GM18951 (cell line): ENCODE results near the gene UTP14A.

Experiments
- POLR2A ChIP-seq: IDR thresholded peaks from 4 replicates; pipeline ENCODE4 v1.6.1; 2011; ENCODE audit warnings: mild to moderate bottlenecking; ENCODE audit not compliant: insufficient read length, insufficient read depth; ENCODE audit errors: extremely low read depth
- in situ Hi-C: fragments of 300-500 bp; cut with MboI; formaldehyde crosslinking; loops from one replicate; pipeline ENCODE4 v1.12.0; 2022; ENCODE audit warnings: low sequenced_read_pairs, mixed read lengths, inconsistent platforms; ENCODE audit not compliant: unreplicated experiment

UTP14A gene

DNA sequence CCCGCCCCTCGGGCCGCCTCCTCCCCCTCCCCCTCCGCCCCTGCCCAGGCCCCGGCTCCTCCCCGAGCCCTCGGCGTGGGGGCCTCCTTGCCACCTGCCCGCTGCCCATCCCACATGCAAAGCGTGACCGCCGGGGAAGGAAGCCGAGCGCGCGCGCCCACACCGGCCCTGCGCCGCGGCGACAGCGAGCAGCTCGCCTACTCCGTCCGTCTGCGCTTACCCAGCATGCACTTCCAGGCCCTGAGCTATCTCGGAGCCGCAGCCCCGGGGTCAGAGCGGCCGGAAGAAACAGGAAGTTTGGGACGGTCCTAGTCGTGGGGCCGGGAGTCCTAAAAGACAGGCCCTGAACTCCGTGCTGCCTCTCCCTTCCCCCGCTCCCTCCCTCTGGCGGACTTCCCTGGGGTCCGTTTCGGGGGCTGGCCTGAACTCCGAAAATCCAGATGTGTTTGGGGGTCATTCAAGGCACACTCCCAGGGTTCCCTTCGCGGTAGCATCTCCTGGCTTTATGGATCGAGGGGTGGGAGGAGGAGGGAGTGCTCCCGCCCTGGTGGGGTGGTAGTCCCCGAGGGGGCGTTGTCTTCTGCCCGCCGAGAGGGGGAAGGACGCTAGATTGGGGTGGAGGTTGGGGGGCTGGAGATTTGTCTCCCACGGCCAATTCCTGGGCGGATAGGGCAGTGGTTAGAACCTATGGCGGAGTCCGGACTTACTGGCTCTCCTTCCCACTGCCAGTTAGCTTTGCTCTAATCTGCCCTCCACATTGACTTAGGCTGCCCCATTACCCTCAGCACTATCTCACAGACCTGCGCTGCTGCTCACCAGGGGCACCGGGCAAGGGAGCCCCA is 51.5 kb downstream of the UTP14A start:
- peak; percentile 72 for TF ChIP-seq POLR2A
- in situ Hi-C loops = no loop called here

DNA sequence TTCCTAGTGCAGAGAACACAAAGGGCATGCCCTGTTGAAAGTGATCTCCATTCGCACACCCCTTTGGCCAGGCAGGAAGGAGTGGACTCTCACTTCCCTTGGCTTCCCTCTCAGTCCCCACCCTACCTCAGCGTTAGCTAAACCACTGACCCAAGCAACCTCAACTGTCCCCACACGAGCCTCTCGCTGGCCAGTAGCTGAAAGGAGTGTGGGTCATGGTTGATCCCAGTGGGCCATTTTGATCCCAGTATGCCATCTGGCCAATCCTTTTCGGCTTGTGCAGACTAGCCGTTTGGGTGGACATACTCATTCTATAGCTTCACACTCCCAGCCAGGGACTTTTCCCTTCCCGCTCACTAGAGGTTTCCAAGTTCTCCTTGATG is 52.1 kb downstream of the UTP14A start:
- in situ Hi-C loops = no loop called here

DNA sequence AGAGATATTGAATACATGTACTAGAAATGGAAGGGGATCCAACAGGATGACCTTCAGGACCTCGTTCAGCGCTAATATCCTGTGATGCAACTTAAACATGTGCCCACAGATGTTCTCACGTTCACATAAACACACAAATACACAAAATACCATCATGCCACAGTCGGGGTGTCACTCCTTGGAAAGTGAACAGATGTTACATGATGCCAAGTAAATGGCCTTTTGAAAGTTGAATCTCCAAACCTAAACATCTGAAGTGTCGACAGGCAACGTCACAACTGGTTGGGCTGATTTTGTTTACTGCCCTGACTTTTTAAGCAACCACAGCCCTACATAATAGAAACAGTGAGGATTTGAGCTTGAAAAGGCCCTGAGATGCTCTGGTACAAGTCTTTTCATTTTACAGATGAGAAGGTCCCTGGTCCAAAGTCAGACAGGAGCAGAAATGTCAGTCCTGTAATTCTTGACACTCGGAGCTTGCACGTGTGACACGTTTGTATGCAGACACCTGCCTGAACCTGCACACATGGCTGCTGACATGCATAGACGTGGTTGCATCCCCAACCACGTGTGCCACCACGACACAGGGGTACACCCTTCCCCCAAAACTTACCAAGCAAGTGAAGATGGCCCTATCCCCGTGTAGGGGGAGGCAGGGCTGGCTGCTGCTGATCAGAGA is 53.0 kb downstream of the UTP14A start:
- in situ Hi-C loops = no loop called here

More for the DNA sequence above, 52.1 kb downstream of the UTP14A start:
- TF ChIP-seq POLR2A = no peak

DNA sequence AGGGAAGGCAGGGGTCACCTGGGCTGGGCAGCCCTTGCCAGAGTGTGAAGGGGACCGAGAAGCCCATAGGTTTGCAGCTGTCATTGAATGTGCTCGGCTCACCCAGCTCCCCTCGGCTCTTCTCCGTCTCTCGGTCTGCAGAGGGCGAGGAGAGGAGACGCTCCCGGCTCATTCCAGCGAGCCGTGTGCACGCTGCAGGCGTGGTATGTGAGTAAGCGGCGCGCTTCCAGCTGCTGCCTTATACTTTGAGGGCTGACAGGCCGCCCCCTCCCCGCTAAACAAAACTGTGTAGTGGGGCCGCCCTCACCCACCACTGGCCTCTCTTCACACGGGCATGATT is 53.5 kb downstream of the UTP14A start:
- in situ Hi-C loops = no loop called here
- TF ChIP-seq POLR2A = no peak

More for the DNA sequence above, 53.0 kb downstream of the UTP14A start:
- no peak for TF ChIP-seq POLR2A

DNA sequence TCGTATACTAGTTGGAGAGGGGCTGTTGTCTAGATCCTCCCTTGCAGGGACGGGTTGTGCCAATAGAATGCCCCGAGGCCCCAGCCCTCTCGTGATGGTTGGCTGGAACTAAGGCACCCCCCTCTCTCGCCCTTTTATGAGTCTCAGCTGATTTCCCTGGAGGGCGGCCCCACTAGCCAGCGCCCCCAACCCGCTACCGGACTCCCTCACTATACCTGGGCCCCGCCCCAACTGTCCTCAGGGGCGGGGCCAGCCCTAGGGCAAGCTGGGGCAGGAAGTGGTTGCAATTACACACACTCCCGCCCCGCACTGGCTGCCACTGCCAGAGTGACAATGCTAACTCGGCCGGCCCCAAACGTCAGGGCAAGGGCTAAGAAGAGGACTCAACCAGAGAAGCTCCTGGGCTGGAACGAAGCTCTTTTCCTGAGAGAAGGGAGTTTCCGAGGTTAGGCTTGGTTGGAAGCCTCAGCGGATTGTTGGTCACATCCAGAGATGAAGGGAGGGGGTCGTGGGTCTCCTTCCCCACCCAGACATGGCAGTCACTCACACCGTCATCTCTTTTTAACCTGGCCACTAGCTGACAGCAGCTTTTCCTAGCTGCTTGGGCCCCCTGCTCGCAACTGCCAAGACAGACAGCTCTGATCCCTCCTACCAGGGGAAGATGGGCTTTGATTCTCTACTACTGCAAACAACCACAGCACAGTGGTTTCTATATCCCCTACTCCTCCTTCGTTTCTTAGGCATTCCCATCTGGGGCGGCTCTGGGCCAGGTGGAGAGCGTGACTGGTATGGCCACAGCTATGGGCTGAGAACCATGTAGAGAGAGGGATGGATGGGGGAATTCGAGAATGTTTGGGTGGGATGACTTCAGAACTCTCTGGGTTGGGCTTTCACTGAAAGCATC is 55.5 kb downstream of the UTP14A start:
- in situ Hi-C loops = no loop called here
- peak; percentile 44 for TF ChIP-seq POLR2A

DNA sequence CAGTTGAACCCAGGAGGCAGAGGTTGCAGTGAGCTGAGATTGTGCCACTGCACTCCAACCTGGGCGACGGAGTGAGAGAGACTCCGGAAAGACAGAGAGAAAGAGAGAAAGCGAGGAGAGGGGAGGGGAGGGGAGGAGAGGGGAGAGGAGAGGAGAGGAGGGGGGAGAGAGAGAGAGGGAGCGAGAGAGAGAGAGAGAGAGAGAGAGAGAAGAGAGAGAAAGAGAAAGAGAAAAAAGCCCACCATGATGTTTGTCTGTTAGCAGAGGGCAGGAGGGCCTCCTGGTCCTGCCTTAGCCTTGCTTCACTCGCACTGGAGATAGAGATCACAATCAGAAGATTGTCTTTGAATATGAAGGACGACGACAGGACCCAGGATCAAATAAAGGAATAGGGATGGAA is 57.8 kb downstream of the UTP14A start:
- in situ Hi-C loops = no loop called here
- TF ChIP-seq POLR2A = no peak

DNA sequence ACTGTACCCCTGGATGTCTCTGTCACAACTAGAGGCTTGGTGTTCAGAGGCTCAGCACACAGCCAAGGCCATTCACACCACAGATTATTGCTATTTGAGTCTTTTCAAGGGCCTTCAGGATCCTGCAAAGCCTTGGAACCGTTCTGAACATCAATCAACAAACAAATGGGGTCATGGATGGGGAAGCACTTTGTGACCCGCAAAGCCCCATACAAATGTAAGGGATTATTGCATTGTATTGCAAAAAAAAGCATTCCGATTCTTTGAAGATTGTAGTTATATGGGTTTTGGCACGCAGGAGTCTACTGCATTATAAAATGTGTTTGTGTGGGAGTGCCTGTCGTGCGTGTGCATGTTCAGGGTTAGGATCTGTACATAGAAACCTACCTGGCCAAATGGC is 59.2 kb downstream of the UTP14A start:
- in situ Hi-C loops = no loop called here
- no peak for TF ChIP-seq POLR2A

DNA sequence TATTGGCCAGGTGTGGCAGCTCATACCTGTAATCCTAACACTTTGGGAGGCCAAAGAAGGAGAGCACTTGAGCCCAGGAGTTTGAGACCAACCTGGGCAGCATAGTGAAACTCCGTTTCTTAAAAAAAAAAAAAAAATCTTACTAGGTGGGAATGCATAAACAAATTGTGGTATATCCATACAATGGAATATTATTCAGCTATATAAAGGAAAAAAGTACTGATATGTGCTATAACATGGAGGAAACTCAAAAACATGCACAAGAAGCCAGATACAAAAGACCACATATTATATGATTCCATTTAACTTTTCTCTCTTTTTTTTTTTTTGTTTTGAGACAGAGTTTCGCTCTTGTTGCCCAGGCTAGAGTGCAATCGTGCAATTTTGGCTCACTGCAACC is 63.0 kb downstream of the UTP14A start:
- in situ Hi-C loops = no loop called here
- no peak for TF ChIP-seq POLR2A

DNA sequence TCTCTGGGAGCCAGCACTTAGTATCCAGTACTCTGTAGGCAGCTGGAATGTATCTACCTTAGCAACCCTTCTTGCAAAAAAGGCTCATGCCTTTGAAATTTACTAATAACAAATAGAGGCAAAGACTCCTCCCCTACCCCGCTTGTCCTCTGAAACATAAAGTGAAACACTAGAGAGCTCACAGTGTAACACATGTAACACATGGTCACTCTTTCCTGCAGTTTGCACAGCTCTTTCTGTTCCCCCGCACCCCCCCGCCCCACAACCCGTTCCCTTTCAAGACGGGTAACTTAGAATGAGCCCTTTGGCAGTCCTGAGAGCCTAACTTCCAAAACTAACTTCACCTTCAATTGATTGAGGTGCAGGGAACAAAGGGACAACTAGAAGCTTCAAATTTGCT is 70.5 kb downstream of the UTP14A start:
- in situ Hi-C loops = no loop called here
- no peak for TF ChIP-seq POLR2A
